ENCODE data around the gene INA. TPM values are rescaled to one million over a fixed set of nuclear protein-coding genes. Genes with fewer than 3 reads are reported as not detected.
"Not testable (repeated sequence)": the region's sequence is repeated elsewhere in the genome, so short reads cannot be mapped to it uniquely, and the experiment has no call there.

The INA gene
- total RNA-seq, 2 donors from 2014 or later: 0.13 to 0.65 TPM

DNA sequence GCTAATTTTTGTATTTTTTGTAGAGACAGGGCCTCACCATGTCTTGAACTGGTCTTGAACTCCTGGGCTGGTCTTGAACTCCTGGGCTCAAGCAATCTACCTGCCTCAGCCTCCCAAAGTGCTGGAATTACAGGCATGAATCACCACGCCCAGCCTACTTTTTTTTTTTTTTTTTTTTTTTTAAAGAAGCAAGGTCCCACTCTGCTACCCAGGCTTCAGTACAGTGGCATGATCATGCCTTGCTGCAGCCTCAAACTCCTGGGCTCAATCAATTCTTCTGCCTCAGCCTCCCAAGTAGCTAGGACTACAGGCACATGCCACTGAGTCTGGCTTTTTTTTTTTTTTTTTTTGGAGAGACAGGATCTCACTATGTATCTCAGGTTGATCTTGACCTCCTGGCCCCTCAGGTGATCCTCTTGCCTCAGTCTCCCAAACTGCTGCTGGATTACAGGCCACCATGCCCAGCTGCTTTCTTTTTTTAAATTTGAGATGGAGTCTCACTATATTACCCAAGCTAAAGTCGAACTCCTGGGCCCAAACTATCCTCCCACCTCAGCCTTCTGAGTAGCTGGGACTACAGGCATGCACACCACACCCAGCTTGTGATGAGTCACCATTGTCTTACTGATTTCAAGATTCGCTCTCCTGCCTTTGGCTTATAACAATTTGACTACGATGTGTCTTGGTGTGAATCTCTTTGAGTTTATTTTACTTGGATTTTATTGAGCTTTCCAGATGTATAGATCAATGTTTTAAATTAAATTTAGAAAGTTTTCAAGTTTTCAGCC is 22.2 kb upstream of the INA start:
- H3K4me1 Mint-ChIP-seq: peaks cover 5% of the 10 kb centered on the region
- peaks cover 4% of the 10 kb centered on the region for H3K9me3 Mint-ChIP-seq
- H3K27ac Mint-ChIP-seq: no peak overlapping the region
- no peaks in the 10 kb centered on the region for H3K36me3 Mint-ChIP-seq (ENCODE audit: low read depth)
- peak; percentile 92 for ATAC-seq (replicated peaks)
- H3K4me3 Mint-ChIP-seq: no peak overlapping the region
- peaks cover 3% of the 10 kb centered on the region for H3K27me3 Mint-ChIP-seq

DNA sequence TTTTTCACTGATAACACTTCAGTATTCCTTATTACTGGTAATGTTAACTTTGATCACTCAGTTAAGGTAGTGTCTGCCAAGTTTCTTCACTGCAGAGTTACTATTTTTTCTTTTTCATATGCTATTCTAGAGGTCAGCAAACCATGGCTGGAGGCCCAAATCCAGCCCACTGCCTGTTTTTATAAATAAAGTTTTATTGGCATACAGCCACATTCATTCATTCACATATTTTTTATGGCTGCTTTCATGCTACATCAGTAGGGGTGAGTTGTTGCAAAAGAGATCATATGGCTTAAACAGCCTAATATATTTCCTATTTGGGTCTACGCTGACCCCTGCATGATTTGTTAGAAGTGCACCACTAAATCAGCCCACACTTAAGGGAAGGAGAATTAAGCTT is 20.3 kb upstream of the INA start:
- H3K4me3 Mint-ChIP-seq: no peak overlapping the region
- no peak for ATAC-seq (replicated peaks)
- no peaks in the 10 kb centered on the region for H3K4me1 Mint-ChIP-seq
- no peaks in the 10 kb centered on the region for H3K9me3 Mint-ChIP-seq
- no peak overlapping the region for H3K27ac Mint-ChIP-seq
- peaks cover 10% of the 10 kb centered on the region for H3K27me3 Mint-ChIP-seq
- H3K36me3 Mint-ChIP-seq (ENCODE audit: low read depth): no peaks in the 10 kb centered on the region

DNA sequence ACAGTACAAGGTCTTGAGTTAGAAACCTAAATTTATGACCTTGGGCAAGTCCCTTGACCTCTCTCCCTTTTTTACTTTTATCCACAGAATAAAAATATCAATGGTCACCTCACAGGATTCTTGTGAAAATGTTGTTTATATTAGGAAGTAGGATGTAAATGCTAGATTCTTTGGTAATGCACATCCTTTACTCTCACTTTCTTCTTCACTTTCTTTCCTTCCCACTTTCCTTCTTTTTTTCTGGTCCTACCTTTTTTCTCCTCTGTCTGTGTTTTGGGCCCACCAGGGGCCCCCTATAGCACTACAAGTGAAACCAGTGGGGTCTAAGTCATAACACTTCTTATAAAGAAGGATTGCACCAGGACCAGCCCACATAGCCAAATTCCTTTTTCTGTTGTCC is 19.1 kb upstream of the INA start:
- Mint-ChIP-seq H3K36me3 (ENCODE audit: low read depth) (no peaks in the 10 kb centered on the region), H3K9me3 (no peaks in the 10 kb centered on the region), H3K27me3 (peaks cover 14% of the 10 kb centered on the region), H3K4me1 (no peaks in the 10 kb centered on the region), H3K27ac (no peak overlapping the region), H3K4me3 (no peak overlapping the region)
- ATAC-seq (replicated peaks): no peak

DNA sequence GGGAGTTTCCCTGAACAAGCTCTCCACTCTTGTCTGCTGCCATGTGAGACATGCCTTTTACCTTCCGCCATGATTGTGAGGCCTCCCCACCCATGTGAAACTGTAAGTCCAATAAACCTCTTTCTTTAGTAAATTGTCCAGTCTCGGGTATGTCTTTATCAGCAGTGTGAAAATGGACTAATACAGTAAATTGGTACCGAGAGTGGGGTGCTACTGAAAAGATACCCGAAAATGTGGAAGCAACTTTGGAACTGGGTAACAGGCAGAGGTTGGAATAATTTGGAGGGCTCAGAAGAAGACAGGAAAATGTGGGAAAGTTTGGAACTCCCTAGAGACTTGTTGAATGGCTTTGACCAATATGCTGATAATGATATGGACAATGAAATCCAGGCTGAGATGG is 18.0 kb upstream of the INA start:
- ATAC-seq (replicated peaks); H3K4me1 Mint-ChIP-seq; H3K36me3 Mint-ChIP-seq (ENCODE audit: low read depth); H3K4me3 Mint-ChIP-seq; H3K27ac Mint-ChIP-seq; H3K9me3 Mint-ChIP-seq: not testable (repeated sequence)
- peaks cover 20% of the 10 kb centered on the region for H3K27me3 Mint-ChIP-seq

DNA sequence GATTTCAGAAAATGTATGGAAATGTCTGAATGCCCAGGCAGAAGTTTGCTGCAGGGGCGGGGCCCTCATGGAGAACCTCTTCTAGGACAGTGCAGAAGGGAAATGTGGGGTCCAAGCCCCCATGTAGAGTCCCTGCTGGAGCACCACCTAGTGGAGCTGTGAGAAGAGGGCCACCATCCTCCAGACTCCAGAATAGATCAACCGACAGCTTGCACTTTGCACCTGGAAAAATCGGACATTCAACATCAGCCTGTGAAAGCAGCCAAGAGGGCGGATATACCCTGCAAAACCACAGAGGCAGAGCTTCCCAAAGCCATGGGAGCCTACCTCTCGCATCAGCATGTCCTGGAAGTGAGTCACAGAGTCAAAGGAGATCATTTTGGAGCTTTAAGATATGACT is 16.9 kb upstream of the INA start:
- H3K4me3 Mint-ChIP-seq: no peak overlapping the region
- no peaks in the 10 kb centered on the region for H3K36me3 Mint-ChIP-seq (ENCODE audit: low read depth)
- no peak overlapping the region for H3K27ac Mint-ChIP-seq
- ATAC-seq (replicated peaks): no peak
- H3K9me3 Mint-ChIP-seq: no peaks in the 10 kb centered on the region
- peaks cover 24% of the 10 kb centered on the region for H3K27me3 Mint-ChIP-seq
- no peaks in the 10 kb centered on the region for H3K4me1 Mint-ChIP-seq

DNA sequence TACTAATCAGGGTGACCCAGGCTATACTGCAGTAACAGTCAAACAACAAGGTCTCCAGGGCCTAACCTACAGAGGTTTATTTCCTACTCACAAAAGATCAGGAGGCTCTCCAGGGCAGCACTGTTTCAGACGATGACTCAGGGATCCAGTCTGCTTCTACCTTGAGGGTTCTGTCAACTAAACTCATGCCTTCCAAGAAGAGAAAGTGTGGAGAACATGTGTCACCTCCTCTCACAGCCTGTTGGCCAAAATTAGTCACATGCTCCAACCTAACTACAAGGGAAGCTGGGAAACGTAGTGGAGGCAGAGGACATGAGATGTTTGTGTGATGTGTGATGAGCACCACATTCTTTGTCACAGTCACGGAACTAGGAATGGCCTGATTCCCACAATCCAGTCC is 14.7 kb upstream of the INA start:
- Mint-ChIP-seq H3K36me3 (ENCODE audit: low read depth) (no peaks in the 10 kb centered on the region), H3K27me3 (peaks cover 36% of the 10 kb centered on the region), H3K4me1 (no peaks in the 10 kb centered on the region), H3K9me3 (no peaks in the 10 kb centered on the region), H3K4me3 (no peak overlapping the region), H3K27ac (no peak overlapping the region)
- ATAC-seq (replicated peaks): peak; percentile 82

DNA sequence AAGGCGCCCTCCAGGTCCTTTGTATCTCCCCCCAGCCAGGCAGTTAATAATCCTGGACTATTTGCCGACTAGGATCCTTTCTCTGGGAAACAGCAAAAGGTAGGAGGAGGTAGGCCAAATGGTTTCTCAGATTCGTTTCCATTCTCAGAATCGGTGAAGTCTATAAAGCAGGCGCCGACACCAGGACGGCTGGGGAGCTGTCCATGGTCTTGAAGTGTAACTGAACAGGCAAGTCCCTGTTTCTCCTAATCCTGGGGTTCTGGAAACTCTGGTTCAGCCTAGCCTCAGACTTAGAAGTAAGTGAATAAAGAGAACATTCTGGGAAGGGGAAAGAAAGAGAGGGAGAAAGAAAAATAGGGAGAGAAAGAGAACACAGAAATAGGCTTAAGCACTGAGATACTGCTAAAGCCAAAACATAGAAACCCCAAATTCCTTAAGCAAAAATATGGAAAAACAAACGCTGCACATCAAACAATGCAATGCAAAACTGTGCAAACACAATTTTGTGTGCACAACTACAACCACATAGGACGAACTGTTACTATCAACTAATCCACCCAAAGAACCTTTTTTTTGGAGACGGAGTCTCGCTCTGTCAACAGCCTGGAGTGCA is 11.1 kb upstream of the INA start:
- peaks cover 41% of the 10 kb centered on the region for H3K27me3 Mint-ChIP-seq
- H3K9me3 Mint-ChIP-seq: no peaks in the 10 kb centered on the region
- H3K4me3 Mint-ChIP-seq: no peak overlapping the region
- H3K27ac Mint-ChIP-seq: no peak overlapping the region
- ATAC-seq (replicated peaks): no peak
- no peaks in the 10 kb centered on the region for H3K36me3 Mint-ChIP-seq (ENCODE audit: low read depth)
- H3K4me1 Mint-ChIP-seq: no peaks in the 10 kb centered on the region

DNA sequence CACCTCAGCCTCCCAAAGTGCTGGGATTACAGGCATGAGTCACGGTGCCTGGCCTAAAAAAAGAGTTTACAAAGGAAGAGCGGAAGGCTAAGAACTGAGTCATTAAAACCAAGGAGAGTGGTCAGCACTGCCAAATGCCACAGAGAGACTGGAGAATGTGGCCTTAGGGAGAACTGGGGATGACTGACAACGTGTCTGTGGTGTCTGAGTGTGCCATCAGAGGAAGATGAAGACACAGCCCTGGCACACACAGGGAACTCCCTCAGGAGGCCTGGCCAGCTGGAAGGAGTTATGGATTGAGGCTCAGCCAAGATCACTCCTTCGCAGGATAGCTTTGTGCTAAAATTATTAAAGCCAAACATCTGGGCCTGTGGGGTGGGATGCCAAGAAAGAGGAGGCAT is 3.9 kb upstream of the INA start:
- no peak overlapping the region for H3K27ac Mint-ChIP-seq
- ATAC-seq (replicated peaks): no peak
- H3K9me3 Mint-ChIP-seq: no peaks in the 10 kb centered on the region
- no peaks in the 10 kb centered on the region for H3K4me1 Mint-ChIP-seq
- no peaks in the 10 kb centered on the region for H3K36me3 Mint-ChIP-seq (ENCODE audit: low read depth)
- no peak overlapping the region for H3K4me3 Mint-ChIP-seq
- H3K27me3 Mint-ChIP-seq: peaks cover 23% of the 10 kb centered on the region

DNA sequence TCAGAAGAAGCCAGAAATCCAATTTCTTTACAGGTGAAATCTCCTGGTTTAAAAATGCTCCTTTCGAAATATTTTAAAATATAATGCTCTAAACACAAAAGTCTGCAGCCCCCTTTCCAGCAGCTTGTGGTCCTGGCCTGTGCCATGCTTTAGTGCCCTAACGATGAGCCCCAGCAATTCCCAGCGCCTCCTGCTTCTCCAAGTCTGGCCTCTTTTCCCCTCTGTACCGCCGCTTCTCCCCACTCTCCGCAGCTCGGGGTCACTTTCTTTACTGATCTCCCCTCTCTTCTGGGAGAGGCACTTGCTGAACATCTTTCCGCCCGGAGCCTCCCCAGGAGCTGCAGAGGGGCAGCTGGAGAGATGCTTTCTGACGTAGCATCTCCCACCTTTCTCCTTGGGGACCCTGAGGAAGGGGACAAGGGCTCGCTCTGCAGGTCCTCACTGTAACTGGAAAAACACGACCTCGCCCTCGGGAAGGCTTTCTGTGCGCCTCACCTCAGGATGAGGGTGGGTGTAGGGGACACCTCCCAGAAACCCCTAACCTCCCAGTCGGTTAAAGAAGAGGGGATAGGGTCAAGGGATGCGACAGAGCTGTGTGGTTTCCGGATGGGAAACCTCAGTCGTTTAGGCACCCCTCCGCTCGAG is 565 bp upstream of the INA start:
- H3K27ac Mint-ChIP-seq: no peak overlapping the region
- H3K9me3 Mint-ChIP-seq: no peaks in the 10 kb centered on the region
- H3K4me3 Mint-ChIP-seq: peak overlapping the region; percentile 19
- peaks cover 7% of the 10 kb centered on the region for H3K36me3 Mint-ChIP-seq (ENCODE audit: low read depth)
- peaks cover 46% of the 10 kb centered on the region for H3K27me3 Mint-ChIP-seq
- ATAC-seq (replicated peaks): no peak
- H3K4me1 Mint-ChIP-seq: no peaks in the 10 kb centered on the region

DNA sequence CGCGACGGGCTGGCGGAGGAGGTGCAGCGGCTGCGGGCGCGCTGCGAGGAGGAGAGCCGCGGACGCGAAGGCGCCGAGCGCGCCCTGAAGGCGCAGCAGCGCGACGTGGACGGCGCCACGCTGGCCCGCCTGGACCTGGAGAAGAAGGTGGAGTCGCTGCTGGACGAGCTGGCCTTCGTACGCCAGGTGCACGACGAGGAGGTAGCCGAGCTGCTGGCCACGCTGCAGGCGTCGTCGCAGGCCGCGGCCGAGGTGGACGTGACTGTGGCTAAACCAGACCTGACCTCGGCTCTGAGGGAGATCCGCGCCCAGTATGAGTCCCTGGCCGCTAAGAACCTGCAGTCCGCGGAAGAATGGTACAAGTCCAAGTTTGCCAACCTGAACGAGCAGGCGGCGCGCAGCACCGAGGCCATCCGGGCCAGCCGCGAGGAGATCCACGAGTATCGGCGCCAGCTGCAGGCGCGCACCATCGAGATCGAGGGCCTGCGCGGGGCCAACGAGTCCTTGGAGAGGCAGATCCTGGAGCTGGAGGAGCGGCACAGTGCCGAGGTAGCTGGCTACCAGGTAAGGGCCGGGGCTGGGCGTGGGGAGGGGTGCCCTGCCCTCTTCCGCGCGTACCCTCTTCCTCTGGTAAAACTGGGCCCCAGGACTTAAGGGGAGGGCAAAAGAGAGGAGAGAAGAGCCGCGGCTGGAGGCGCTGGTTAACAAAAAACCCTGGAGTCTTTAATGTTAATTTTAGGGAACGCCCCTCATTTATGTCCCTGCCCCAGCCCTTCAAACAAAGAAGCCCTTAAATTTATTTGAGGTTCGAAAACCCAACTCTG is 987 bp downstream of the INA start:
- H3K9me3 Mint-ChIP-seq: no peaks in the 10 kb centered on the region
- H3K27me3 Mint-ChIP-seq: peaks cover 51% of the 10 kb centered on the region
- no peak for ATAC-seq (replicated peaks)
- H3K27ac Mint-ChIP-seq: no peak overlapping the region
- no peaks in the 10 kb centered on the region for H3K4me1 Mint-ChIP-seq
- peaks cover 7% of the 10 kb centered on the region for H3K36me3 Mint-ChIP-seq (ENCODE audit: low read depth)
- no peak overlapping the region for H3K4me3 Mint-ChIP-seq

DNA sequence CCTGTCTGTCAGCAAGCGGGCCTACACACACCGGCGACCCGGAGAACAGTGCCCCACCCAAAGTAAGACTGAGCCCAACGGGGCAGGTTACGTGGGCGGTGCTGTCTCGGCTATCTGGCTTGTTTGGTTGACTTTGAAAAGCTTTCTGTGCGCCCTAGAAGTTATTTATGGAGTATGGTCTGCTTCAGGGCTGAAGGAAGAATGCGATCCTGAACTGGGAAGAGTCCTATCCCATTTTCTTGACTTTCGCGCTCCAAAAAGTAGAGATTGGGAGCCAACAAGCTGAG is 1.5 kb downstream of the INA start:
- Mint-ChIP-seq H3K27me3 (peaks cover 54% of the 10 kb centered on the region), H3K9me3 (no peaks in the 10 kb centered on the region), H3K4me1 (no peaks in the 10 kb centered on the region), H3K27ac (no peak overlapping the region), H3K36me3 (ENCODE audit: low read depth) (peaks cover 7% of the 10 kb centered on the region), H3K4me3 (peak overlapping the region; percentile 28)
- no peak for ATAC-seq (replicated peaks)

DNA sequence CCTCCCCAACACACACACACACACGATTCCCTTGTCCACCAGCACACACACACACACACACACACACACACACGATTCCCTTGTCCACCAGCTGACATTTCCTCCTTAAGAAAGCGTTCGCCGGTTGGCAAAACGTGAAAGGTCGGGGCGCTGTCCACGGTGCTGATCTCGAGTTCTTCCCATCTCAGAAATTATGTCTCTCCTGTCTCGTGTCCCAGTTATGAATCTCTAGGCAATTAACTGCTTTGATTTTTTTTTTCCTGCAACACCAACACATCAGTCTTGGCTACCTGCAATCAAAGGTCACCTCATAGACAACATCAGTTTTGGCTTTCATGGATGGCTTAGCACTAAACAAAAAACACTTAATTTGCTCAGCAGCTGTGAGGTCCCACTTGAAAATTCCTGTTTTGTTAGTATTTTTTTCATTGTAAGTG is 1.9 kb downstream of the INA start:
- H3K27ac Mint-ChIP-seq: no peak overlapping the region
- no peaks in the 10 kb centered on the region for H3K9me3 Mint-ChIP-seq
- H3K4me1 Mint-ChIP-seq: no peaks in the 10 kb centered on the region
- peaks cover 54% of the 10 kb centered on the region for H3K27me3 Mint-ChIP-seq
- ATAC-seq (replicated peaks): no peak
- H3K4me3 Mint-ChIP-seq: peak overlapping the region; percentile 28
- peaks cover 7% of the 10 kb centered on the region for H3K36me3 Mint-ChIP-seq (ENCODE audit: low read depth)

DNA sequence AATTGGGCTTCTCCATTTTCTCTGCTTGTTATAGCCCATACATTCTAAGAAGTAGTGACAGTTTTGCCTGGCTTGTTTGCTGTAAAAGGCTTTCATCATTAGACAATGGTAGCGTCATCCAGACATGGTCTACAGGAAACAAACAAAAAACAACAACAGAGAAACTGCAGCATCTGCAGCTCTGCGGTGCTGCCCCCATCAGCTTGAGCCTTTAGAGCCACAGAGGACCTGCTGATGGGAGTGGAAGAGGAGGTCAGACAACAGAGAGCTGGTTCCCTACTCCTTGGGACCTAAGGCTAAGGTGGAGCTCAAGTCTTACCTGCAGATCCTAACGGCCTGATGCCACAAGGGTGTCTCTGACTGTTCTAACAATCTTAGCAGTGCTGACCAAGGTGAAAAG is 3.1 kb downstream of the INA start:
- peaks cover 58% of the 10 kb centered on the region for H3K27me3 Mint-ChIP-seq
- H3K36me3 Mint-ChIP-seq (ENCODE audit: low read depth): peaks cover 7% of the 10 kb centered on the region
- H3K4me3 Mint-ChIP-seq: no peak overlapping the region
- H3K4me1 Mint-ChIP-seq: no peaks in the 10 kb centered on the region
- no peaks in the 10 kb centered on the region for H3K9me3 Mint-ChIP-seq
- H3K27ac Mint-ChIP-seq: no peak overlapping the region
- no peak for ATAC-seq (replicated peaks)

DNA sequence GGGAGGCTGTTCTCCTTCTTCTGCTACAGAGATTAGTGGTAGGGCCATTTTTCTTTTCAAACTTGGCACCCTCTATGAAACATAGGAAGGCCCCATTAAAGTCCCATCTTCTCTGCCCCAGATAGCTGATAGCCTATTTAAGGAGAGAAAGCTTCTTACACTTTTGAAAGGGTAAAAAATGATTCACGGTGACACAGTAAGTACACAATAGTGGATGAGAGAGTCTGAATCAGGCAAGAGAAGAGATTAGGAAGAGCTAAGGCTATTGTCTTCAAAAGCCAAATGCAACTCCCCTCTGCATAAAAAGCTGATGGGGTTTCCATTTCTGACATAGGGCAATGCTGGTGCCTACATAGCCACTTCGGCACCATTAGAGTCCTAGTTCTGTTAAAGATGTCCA is 3.6 kb downstream of the INA start:
- H3K27ac Mint-ChIP-seq: no peak overlapping the region
- H3K4me3 Mint-ChIP-seq: no peak overlapping the region
- H3K27me3 Mint-ChIP-seq: peaks cover 54% of the 10 kb centered on the region
- H3K4me1 Mint-ChIP-seq: no peaks in the 10 kb centered on the region
- peaks cover 7% of the 10 kb centered on the region for H3K36me3 Mint-ChIP-seq (ENCODE audit: low read depth)
- no peaks in the 10 kb centered on the region for H3K9me3 Mint-ChIP-seq
- ATAC-seq (replicated peaks): no peak
